C4-2B (cell line): ENCODE results near the gene LCP1.

Source experiments
- ZFX ChIP-seq: fragments of 450-650 bp; IDR thresholded peaks from 2 replicates; pipeline ENCODE4 v1.6.1; 2017
- TF ChIP-seq, protein P1 (sequence below): fragments of 450-650 bp; conservative IDR thresholded peaks from 2 replicates; pipeline ENCODE4 v1.5.1; 2017; ENCODE audit warnings: mild to moderate bottlenecking

DNA sequence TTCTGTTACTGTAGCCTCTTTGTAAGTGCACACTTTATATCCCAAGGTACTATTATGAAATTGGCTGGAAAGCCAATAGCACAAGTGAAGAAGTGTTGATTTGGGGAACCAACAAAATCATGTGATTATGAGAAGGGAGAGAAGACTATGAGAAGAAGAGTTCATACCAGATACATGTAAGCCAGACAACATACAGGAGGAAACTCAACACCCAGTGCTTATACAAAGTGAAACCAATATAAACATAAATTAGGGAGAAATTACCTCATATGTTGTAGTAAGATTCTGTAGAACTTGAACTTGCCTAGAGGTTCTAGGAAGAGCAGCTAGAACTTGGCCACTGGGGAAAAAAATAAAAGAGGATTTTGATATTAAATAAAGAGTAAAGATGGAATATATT, 94.5 kb downstream of the LCP1 start:
- TF ChIP-seq, protein P1, sequence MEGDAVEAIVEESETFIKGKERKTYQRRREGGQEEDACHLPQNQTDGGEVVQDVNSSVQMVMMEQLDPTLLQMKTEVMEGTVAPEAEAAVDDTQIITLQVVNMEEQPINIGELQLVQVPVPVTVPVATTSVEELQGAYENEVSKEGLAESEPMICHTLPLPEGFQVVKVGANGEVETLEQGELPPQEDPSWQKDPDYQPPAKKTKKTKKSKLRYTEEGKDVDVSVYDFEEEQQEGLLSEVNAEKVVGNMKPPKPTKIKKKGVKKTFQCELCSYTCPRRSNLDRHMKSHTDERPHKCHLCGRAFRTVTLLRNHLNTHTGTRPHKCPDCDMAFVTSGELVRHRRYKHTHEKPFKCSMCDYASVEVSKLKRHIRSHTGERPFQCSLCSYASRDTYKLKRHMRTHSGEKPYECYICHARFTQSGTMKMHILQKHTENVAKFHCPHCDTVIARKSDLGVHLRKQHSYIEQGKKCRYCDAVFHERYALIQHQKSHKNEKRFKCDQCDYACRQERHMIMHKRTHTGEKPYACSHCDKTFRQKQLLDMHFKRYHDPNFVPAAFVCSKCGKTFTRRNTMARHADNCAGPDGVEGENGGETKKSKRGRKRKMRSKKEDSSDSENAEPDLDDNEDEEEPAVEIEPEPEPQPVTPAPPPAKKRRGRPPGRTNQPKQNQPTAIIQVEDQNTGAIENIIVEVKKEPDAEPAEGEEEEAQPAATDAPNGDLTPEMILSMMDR: no peak
- TF ChIP-seq ZFX: no peak
